ENCODE measurements around the gene NSD1. TPM values are rescaled to one million over a fixed set of nuclear protein-coding genes. Genes with fewer than 3 reads are reported as not detected.
"Not testable (repeated sequence)": the region's sequence is repeated elsewhere in the genome, so short reads cannot be mapped to it uniquely, and the experiment has no call there.

Gene NSD1
- total and polyA plus RNA-seq, 7 donors, result 6.0 to 56.2 (median 38.5) TPM

DNA sequence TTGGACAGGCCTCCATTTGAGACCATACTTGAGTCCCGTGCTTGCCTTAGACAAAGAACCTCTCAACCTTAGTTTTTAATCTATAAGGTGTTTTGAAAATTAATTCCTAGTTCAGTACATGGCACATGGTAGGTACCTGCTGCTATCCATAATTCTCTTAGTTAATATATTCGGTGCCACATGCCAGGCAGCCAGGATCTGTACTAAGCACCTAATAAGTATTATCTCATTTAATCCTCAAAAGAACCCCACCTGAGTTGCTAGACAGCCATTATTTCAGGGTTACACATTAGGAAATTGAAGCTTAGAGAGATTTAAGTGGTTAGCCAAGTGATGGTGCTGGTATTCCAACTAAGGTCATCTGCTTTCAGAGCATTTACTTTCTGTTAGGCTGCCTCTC is 29.9 kb downstream of the NSD1 start:
- 88 to 93% (median 91%) methylated on average over 2 of the region's 2 CpGs for WGBS, 3 donors
- Histone ChIP-seq H3K4me3 (no peak overlapping the region), H3K27ac (no peak overlapping the region), H3K27me3 (ENCODE audit: insufficient read depth in 3 of 3, low read length in 2 of 3) (no peaks in the 10 kb centered on the region), H3K9me3 (no peaks in the 10 kb centered on the region), H3K36me3 (ENCODE audit: insufficient read depth in 1 of 2, low read depth in 1 of 2) (peaks cover 0 to 12% of the 10 kb centered on the region in 2 donors), H3K4me1 (peaks cover 8% of the 10 kb centered on the region)
- DNase-seq, result no peak
- intact Hi-C loops (cut with DNase I), result no loop called here
- no peak for ATAC-seq
- TF ChIP-seq, protein P1, sequence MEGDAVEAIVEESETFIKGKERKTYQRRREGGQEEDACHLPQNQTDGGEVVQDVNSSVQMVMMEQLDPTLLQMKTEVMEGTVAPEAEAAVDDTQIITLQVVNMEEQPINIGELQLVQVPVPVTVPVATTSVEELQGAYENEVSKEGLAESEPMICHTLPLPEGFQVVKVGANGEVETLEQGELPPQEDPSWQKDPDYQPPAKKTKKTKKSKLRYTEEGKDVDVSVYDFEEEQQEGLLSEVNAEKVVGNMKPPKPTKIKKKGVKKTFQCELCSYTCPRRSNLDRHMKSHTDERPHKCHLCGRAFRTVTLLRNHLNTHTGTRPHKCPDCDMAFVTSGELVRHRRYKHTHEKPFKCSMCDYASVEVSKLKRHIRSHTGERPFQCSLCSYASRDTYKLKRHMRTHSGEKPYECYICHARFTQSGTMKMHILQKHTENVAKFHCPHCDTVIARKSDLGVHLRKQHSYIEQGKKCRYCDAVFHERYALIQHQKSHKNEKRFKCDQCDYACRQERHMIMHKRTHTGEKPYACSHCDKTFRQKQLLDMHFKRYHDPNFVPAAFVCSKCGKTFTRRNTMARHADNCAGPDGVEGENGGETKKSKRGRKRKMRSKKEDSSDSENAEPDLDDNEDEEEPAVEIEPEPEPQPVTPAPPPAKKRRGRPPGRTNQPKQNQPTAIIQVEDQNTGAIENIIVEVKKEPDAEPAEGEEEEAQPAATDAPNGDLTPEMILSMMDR (IDR thresholded peaks at IDR 0.05), result no peak

DNA sequence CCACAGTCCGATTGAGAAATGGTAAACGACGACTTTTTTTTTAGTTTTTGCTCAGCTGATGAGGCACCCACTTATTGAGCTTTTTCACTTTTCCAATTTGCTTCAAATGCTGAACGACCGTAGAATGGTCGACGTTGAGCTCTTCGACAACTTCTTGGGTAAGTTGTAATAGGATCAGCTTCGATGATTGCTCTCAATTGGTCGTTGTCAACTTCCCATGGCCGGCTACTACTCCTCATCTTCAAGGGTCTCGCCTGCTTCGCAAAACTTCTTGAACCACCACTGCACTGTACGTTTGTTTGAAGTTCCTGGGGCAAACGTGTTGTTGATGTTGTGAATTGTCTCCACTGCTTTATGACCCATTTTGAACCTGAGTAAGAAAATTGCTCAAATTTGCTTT is 35.7 kb downstream of the NSD1 start:
- no peak for ATAC-seq
- intact Hi-C loops (cut with DNase I), result no loop called here
- Histone ChIP-seq H3K36me3 (ENCODE audit: insufficient read depth in 1 of 2, low read depth in 1 of 2) (peaks cover 0 to 20% of the 10 kb centered on the region in 2 donors), H3K27me3 (ENCODE audit: insufficient read depth in 3 of 3, low read length in 2 of 3) (no peaks in the 10 kb centered on the region), H3K27ac (no peak overlapping the region), H3K4me3 (no peak overlapping the region), H3K9me3 (no peaks in the 10 kb centered on the region), H3K4me1 (peaks cover 8% of the 10 kb centered on the region)
- TF ChIP-seq, protein P1 (IDR thresholded peaks at IDR 0.05), result no peak
- no peak for DNase-seq
- 91 to 94% (median 92%) methylated on average over 15 of the region's 15 CpGs for WGBS, 3 donors

DNA sequence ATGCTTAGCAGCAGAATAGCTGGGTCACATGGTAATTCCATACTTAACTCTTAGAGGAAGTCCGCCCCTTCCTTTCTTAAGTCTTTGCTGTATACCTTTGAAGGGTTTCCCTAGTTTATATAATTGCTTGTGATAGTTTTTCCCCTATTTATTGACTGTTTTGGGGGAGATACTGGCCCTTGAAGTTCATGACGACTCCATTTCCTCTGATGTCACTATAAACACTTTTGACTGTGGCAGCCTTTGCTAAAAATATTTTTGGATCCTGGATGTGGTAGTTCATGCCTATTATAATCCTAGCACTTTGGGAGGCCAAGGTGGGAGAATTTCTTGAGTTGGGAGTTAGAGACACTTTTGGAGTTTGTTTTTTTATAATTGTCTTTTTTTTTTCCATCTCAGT is 38.4 kb downstream of the NSD1 start:
- no peak overlapping the region for H3K4me3 ChIP-seq
- 47 to 52% (median 48%) methylated on average over 2 of the region's 2 CpGs for WGBS, 3 donors
- H3K36me3 ChIP-seq (ENCODE audit: insufficient read depth in 1 of 2, low read depth in 1 of 2), result peaks cover 0 to 8% of the 10 kb centered on the region in 2 donors
- TF ChIP-seq, protein P1 (IDR thresholded peaks at IDR 0.05), result no peak
- ATAC-seq (peak in 1 of 4 donors; percentile 43), DNase-seq (no peak)
- intact Hi-C loops (cut with DNase I), result loop anchor here in 1 of 2 donors (2.0 kb wide), 1 partner anchor 15 kb away; no protein-coding TSS in a partner anchor
- no peaks in the 10 kb centered on the region for H3K9me3 ChIP-seq
- H3K4me1 ChIP-seq, result peaks cover 23% of the 10 kb centered on the region
- peak overlapping the region; percentile 1 for H3K27ac ChIP-seq
- no peaks in the 10 kb centered on the region for H3K27me3 ChIP-seq (ENCODE audit: insufficient read depth in 3 of 3, low read length in 2 of 3)

DNA sequence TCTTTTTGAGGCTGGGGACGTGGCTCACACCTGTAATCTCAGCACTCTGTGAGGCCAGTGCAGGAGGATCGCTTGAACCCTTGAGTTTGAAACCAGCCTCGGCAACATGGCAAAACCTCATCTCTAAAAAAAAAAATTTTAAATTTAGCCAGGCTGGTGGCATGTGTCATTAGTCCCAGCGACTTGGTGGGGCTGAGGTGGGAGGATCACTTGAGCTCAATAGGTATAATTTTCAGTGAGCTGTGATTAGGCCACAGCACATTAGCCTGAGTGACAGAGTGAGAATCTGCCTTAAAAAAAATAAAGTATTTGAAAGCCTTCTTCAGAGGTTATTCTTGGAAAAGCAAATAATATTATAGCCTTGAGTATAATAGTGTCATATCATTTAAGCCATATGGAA is 41.8 kb downstream of the NSD1 start:
- intact Hi-C loops (cut with DNase I), result no loop called here
- Histone ChIP-seq H3K4me3 (no peak overlapping the region), H3K27me3 (ENCODE audit: insufficient read depth in 3 of 3, low read length in 2 of 3) (no peaks in the 10 kb centered on the region), H3K36me3 (ENCODE audit: insufficient read depth in 1 of 2, low read depth in 1 of 2) (no peaks in the 10 kb centered on the region), H3K27ac (no peak overlapping the region), H3K4me1 (peaks cover 24% of the 10 kb centered on the region), H3K9me3 (no peaks in the 10 kb centered on the region)
- DNase-seq, result no peak
- TF ChIP-seq, protein P1 (IDR thresholded peaks at IDR 0.05), result no peak
- ATAC-seq, result peak in 2 of 4 donors; percentile 35 to 62
- 57 to 74% (median 60%) methylated on average over 4 of the region's 4 CpGs for WGBS, 3 donors

DNA sequence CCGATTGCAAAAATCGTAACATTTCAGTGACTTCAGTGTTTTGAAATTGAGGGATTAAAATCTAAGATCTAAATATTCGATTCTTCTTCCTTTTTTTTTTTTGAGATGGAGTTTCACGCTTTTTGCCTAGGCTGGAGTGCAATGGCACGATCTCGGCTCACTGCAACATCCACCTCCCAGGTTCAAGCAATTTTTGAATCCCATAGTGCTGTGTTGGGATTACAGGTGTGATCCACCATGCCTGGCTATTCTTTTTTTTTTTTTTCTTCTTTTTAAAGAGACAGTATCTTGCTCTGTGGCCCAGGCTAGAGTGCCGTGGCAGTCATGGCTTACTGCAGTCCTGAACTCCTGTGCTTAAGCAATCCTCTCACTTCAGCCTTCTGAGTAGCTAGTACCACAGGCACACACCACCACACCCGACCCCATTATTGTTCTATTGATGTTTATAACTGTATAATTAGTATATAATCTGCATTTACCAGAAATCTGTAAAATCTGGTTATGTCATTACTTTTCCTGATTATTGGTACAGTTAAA is 42.7 kb downstream of the NSD1 start:
- ATAC-seq, result peak in 3 of 4 donors; percentile 45 to 69 (median 68)
- WGBS, 3 donors, result 76 to 86% (median 78%) methylated on average over 8 of the region's 8 CpGs
- no peaks in the 10 kb centered on the region for H3K9me3 ChIP-seq
- intact Hi-C loops (cut with DNase I), result no loop called here
- H3K4me3 ChIP-seq, result no peak overlapping the region
- no peaks in the 10 kb centered on the region for H3K27me3 ChIP-seq (ENCODE audit: insufficient read depth in 3 of 3, low read length in 2 of 3)
- no peak for DNase-seq
- TF ChIP-seq, protein P1 (IDR thresholded peaks at IDR 0.05), result no peak
- peaks cover 0 to under 1% of the 10 kb centered on the region in 2 donors for H3K36me3 ChIP-seq (ENCODE audit: insufficient read depth in 1 of 2, low read depth in 1 of 2)
- H3K27ac ChIP-seq, result no peak overlapping the region
- H3K4me1 ChIP-seq, result peaks cover 24% of the 10 kb centered on the region

DNA sequence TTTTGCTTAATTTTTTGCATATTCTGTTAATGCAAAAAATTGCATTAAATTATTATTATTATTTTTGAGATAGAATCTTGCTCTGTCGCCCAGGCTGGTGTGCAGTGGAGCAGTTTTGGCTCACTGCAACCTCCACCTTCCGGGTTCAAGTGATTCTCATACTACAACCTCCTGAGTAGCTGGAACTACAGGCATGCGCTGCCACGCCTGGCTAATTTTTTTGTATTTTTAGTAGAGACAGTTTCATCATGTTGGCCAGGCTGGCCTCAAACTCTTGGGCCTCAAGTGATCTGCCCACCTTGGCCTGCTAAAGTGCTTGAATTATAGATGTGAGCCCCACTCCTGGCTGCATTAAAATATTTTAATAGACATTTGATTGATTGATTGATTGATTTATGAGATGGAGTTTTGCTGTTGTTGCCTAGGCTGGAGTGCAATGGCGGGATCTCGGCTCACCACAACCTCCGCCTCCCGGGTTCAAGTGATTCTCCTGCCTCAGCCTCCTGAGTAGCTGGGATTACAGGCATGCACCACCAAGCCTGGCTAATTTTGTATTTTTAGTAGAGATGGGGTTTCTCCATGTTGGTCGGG is 44.4 kb downstream of the NSD1 start:
- DNase-seq; ATAC-seq; H3K27me3 ChIP-seq (ENCODE audit: insufficient read depth in 3 of 3, low read length in 2 of 3); H3K36me3 ChIP-seq (ENCODE audit: insufficient read depth in 1 of 2, low read depth in 1 of 2); H3K27ac ChIP-seq; intact Hi-C loops (cut with DNase I); H3K4me3 ChIP-seq; H3K9me3 ChIP-seq: not testable (repeated sequence)
- H3K4me1 ChIP-seq, result peaks cover 24% of the 10 kb centered on the region
- 92 to 98% (median 94%) methylated on average over 9 of the region's 9 CpGs for WGBS, 3 donors
